SU-DHL-6 (cell line): ENCODE measurements around the gene PPM1L.

ENCODE experiments used
- H2AFZ ChIP-seq: fragments of 200-600 bp; sonication (generic); 2 replicates; pipeline ENCODE4 v1.6.1; 2014; ENCODE audit warnings: low read depth, mild to moderate bottlenecking, moderate library complexity, mixed read lengths, antibody characterized with exemption, low read length; ENCODE audit not compliant: severe bottlenecking
- H3F3A ChIP-seq: fragments of 200-600 bp; shearing (Covaris generic); 2 replicates; pipeline ENCODE4 v1.6.0; 2016; ENCODE audit warnings: antibody characterized with exemption, mild to moderate bottlenecking; ENCODE audit not compliant: insufficient read depth
- H3K27ac ChIP-seq: fragments of 200-600 bp; sonication (generic); 2 replicates; pipeline ENCODE4 v1.5.1; 2016; ENCODE audit warnings: low read depth, mild to moderate bottlenecking, low read length, moderate library complexity, mixed read lengths
- H3K27me3 ChIP-seq: fragments of 200-600 bp; sonication (generic), shearing (Covaris generic); 2 replicates; pipeline ENCODE4 v1.6.0; 2014; ENCODE audit warnings: mild to moderate bottlenecking, low read length
- H3K36me3 ChIP-seq: fragments of 200-600 bp; sonication (generic); 2 replicates; pipeline ENCODE4 v1.6.1; 2014; ENCODE audit warnings: mild to moderate bottlenecking, low read length, mixed read lengths
- H3K4me2 ChIP-seq: fragments of 300-600, 200-600 bp; shearing (Covaris generic), sonication (generic); 2 replicates; pipeline ENCODE4 v1.6.0; 2014; ENCODE audit warnings: low read length, low read depth, mild to moderate bottlenecking; ENCODE audit not compliant: poor library complexity, severe bottlenecking
- H3K4me3 ChIP-seq: fragments of 200-600 bp; sonication (generic); 2 replicates; pipeline ENCODE4 v1.5.1; 2014; ENCODE audit warnings: antibody characterized with exemption, low read length, mild to moderate bottlenecking, mixed read lengths; ENCODE audit not compliant: insufficient read depth, poor library complexity, severe bottlenecking
- H3K79me2 ChIP-seq: fragments of 200-600 bp; sonication (generic); 2 replicates; pipeline ENCODE4 v1.6.1; 2014; ENCODE audit warnings: mild to moderate bottlenecking, low read length, moderate library complexity; ENCODE audit not compliant: insufficient read depth
- H3K9ac ChIP-seq: fragments of 200-600 bp; sonication (generic); 2 replicates; pipeline ENCODE4 v1.7.0; 2014; ENCODE audit warnings: mild to moderate bottlenecking, low read length
- H3K9me2 ChIP-seq: fragments of 200-600 bp; sonication (generic); replicated peaks from 2 replicates; pipeline ENCODE4 v1.6.1; 2014; ENCODE audit warnings: low read length; ENCODE audit not compliant: insufficient read depth
- H3K9me3 ChIP-seq: fragments of 200-600 bp; sonication (generic); 2 replicates; pipeline ENCODE4 v1.6.1; 2014; ENCODE audit warnings: low read length, mixed read lengths; ENCODE audit not compliant: insufficient read depth
- H4K20me1 ChIP-seq: fragments of 200-600 bp; sonication (generic); 2 replicates; pipeline ENCODE4 v1.6.1; 2014; ENCODE audit warnings: low read depth, mild to moderate bottlenecking, antibody characterized with exemption, low read length, moderate library complexity, mixed read lengths
- EZH2phosphoT487 ChIP-seq: fragments of 200-600 bp; sonication (generic), shearing (Covaris generic); conservative IDR thresholded peaks from 2 replicates; pipeline ENCODE4 v1.6.1; 2018; ENCODE audit warnings: mild to moderate bottlenecking, antibody characterized with exemption, low read length, moderate library complexity, mixed read lengths
- TF ChIP-seq, protein P1 (sequence below): fragments of 200-600 bp; sonication (generic); IDR thresholded peaks from one replicate; pipeline ENCODE4 v1.5.1; 2017; ENCODE audit warnings: antibody characterized with exemption, mild to moderate bottlenecking, low read length, moderate library complexity; ENCODE audit not compliant: insufficient read depth, poor library complexity, severe bottlenecking

The PPM1L gene

GRCh38 chr3:160860346-160860745, 104.3 kb downstream of the PPM1L start:
- TF ChIP-seq EZH2phosphoT487, result no peak
- H3K9me2 ChIP-seq, result no peaks in the 10 kb centered on the region
- H3K79me2 ChIP-seq, result no peaks in the 10 kb centered on the region
- H3K27me3 ChIP-seq, result no peaks in the 10 kb centered on the region
- no peaks in the 10 kb centered on the region for H3K9me3 ChIP-seq
- H3K27ac ChIP-seq, result no peak overlapping the region
- H3K4me2 ChIP-seq, result no peak overlapping the region
- H2AFZ ChIP-seq, result no peak overlapping the region
- H3F3A ChIP-seq, result no peaks in the 10 kb centered on the region
- H3K4me3 ChIP-seq, result no peak overlapping the region
- no peak overlapping the region for H3K9ac ChIP-seq
- no peaks in the 10 kb centered on the region; the same call in 1 of the 2 replicates for H4K20me1 ChIP-seq
- H3K36me3 ChIP-seq, result no peaks in the 10 kb centered on the region

DNA sequence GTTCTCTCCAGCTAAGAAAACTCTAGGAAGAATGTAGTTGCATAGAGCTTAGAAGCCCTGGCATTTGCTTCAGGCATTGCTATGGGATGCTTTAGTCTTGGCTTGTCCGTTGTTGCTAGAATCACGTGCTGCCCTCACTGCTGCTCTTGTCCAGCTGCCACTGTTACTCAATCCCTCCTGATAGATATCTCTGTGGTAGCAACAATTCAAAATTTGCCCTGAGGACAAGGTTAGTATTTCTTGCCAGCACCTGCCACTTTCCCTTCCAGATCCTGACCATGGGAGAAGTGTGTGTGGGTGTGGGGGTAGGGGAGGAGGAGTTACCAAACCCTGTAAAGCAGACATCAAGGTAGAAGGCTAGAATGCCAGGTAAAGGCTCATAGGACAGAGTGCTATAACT, 113.8 kb downstream of the PPM1L start:
- no peaks in the 10 kb centered on the region for H3K36me3 ChIP-seq
- TF ChIP-seq EZH2phosphoT487, result no peak
- TF ChIP-seq, protein P1, sequence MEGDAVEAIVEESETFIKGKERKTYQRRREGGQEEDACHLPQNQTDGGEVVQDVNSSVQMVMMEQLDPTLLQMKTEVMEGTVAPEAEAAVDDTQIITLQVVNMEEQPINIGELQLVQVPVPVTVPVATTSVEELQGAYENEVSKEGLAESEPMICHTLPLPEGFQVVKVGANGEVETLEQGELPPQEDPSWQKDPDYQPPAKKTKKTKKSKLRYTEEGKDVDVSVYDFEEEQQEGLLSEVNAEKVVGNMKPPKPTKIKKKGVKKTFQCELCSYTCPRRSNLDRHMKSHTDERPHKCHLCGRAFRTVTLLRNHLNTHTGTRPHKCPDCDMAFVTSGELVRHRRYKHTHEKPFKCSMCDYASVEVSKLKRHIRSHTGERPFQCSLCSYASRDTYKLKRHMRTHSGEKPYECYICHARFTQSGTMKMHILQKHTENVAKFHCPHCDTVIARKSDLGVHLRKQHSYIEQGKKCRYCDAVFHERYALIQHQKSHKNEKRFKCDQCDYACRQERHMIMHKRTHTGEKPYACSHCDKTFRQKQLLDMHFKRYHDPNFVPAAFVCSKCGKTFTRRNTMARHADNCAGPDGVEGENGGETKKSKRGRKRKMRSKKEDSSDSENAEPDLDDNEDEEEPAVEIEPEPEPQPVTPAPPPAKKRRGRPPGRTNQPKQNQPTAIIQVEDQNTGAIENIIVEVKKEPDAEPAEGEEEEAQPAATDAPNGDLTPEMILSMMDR, result no peak
- no peak overlapping the region for H3K4me3 ChIP-seq
- H3K9me2 ChIP-seq, result no peaks in the 10 kb centered on the region
- H3K79me2 ChIP-seq, result no peaks in the 10 kb centered on the region
- no peaks in the 10 kb centered on the region; the same call in 1 of the 2 replicates for H4K20me1 ChIP-seq
- H3K9me3 ChIP-seq, result no peaks in the 10 kb centered on the region
- no peak overlapping the region for H3K9ac ChIP-seq
- no peaks in the 10 kb centered on the region for H3F3A ChIP-seq
- no peak overlapping the region for H3K4me2 ChIP-seq
- no peak overlapping the region for H2AFZ ChIP-seq
- no peaks in the 10 kb centered on the region for H3K27me3 ChIP-seq
- H3K27ac ChIP-seq, result no peak overlapping the region

GRCh38 chr3:160870327-160870726, 114.3 kb downstream of the PPM1L start:
- Histone ChIP-seq H4K20me1 (no peaks in the 10 kb centered on the region; the same call in 1 of the 2 replicates), H3K36me3 (no peaks in the 10 kb centered on the region), H2AFZ (no peak overlapping the region), H3K9me2 (no peaks in the 10 kb centered on the region), H3K9me3 (no peaks in the 10 kb centered on the region), H3K4me3 (no peak overlapping the region), H3F3A (no peaks in the 10 kb centered on the region), H3K79me2 (no peaks in the 10 kb centered on the region), H3K27ac (no peak overlapping the region), H3K27me3 (no peaks in the 10 kb centered on the region), H3K9ac (no peak overlapping the region), H3K4me2 (no peak overlapping the region)
- TF ChIP-seq, protein P1, result no peak
- TF ChIP-seq EZH2phosphoT487, result no peak

DNA sequence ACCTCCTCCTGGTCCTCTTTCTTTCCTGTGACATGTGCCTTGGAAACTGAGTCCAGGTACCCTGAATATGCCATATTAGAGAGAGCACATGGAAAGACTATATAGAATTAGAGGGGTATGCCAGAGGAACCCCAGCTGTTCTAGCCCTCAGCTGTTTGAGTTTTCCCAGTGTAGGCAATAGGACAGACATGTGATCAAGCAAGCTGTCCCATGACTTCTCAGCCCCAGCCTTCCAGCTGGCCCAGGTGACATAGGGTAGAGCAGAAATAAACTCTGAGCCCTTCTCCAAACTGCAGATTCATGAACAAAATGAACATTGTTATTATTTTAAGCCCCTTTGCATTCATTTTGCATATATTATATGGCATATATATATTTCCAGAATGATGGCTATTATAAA, 118.7 kb downstream of the PPM1L start:
- no peaks in the 10 kb centered on the region; the same call in 1 of the 2 replicates for H4K20me1 ChIP-seq
- no peak overlapping the region for H3K4me3 ChIP-seq
- no peak overlapping the region for H3K27ac ChIP-seq
- H3K9me2 ChIP-seq, result no peaks in the 10 kb centered on the region
- H3K4me2 ChIP-seq, result no peak overlapping the region
- H3K9ac ChIP-seq, result no peak overlapping the region
- H3F3A ChIP-seq, result no peaks in the 10 kb centered on the region
- no peaks in the 10 kb centered on the region for H3K79me2 ChIP-seq
- no peak overlapping the region for H2AFZ ChIP-seq
- H3K27me3 ChIP-seq, result no peaks in the 10 kb centered on the region
- H3K9me3 ChIP-seq, result no peaks in the 10 kb centered on the region
- TF ChIP-seq, protein P1, result no peak
- TF ChIP-seq EZH2phosphoT487, result no peak
- H3K36me3 ChIP-seq, result no peaks in the 10 kb centered on the region
